AG08396 (cell line): ENCODE data around the gene CDX1.

Experiments used
- DNase-seq: peaks from one replicate; pipeline ENCODE4 v3.0.0; 2012; ENCODE audit warnings: low spot score, mixed read lengths

CDX1 gene

DNA sequence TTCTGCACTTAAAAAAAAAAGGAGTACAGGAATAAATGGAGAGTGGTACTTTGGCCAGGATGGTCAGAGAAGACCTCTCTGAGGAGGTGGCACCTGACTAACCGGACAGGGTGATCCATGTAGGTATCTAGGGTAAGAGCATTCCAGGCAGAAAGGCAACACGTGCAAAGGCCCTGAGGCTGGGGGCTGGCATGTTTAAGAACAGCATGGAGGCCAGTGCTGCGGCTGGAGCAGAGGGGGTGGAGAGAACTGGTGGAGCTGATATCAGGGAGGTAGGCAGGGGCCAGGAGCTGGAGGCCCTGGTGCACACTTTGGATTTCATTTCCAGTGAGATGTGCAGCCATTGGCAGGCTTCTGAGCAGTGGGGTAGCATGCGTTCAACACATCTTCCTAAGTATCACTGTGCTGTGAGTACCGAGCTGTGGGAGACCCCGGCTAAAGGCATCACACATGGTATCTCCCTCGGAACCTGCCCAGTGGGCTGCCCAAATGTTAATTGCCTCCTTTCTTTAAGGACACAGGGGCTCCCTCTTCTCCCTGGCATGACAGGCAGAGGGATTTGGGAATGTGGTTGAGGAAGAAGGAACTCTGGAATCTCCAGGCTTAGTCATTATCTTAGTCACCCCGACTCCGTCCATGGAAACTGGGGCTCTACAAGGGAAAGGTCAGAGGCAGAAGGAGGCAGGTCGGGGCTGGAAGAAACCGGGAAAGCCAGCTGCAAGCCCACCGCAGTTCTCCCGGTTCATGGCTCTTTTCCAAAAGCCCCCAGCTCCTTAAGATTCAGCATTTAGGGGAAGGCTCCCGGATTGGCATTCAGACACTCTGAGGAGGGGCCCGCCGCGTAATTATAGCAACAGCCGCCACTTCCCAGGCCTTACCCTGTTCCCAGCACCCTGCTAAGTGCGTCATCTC, 41.9 kb downstream of the CDX1 start:
- peak; percentile 52 for DNase-seq

- DNase-seq = no peak
These were observed 42.6 kb downstream of the CDX1 start for GRCh38 chr5:150209099-150209635.

- no peak for DNase-seq
These were observed 44.1 kb downstream of the CDX1 start for GRCh38 chr5:150210644-150211043.

DNA sequence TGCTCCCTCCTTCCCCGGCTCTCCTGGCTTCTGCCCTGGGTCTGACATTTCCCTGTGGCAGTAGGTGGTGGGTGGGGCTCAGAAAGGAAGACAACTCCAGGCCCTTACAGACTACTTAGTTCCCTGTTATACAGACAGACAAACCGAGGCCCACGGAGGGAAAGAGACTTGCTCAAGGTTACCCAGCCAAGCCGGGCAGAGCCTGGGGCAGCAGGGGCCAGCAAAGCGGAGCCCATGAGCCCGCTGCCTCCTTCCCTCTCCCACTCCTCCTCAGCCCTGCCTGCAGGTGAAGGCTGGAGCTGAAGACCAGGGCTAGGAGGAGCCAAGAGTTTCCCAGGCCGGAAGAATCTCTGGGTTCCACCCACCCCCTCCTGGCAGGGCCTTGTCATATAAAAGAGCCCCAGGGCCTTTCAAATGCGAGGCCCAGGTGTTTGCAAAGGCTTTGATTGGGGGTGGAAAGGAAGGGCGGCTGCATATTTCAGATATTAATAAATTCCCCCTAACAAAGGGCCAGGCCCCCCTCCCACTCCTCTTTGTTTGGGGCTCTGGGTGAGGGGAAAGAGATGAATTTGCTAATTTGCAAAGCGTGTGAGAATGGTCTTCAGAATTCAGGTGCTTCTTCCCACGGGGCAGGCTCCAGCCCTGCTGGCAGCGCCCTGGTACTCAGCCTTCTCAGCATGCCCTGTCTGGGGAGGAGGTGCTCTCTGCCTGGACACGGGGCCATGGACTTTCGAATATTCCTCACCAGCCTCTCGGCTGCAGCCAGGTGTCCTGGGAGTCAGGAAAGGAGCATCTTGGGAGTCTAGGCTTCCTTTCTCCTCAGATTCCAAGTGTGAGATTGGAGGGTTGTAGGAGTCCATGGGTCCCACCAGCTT, 44.8 kb downstream of the CDX1 start:
- DNase-seq = no peak

GRCh38 chr5:150213530-150213929, 47.0 kb downstream of the CDX1 start:
- DNase-seq = no peak

GRCh38 chr5:150214289-150214688, 47.7 kb downstream of the CDX1 start:
- peak; percentile 52 for DNase-seq

- no peak for DNase-seq
These were observed 49.7 kb downstream of the CDX1 start for GRCh38 chr5:150215979-150216944.

GRCh38 chr5:150217038-150217437, 50.5 kb downstream of the CDX1 start:
- no peak for DNase-seq

GRCh38 chr5:150217873-150218692, 51.5 kb downstream of the CDX1 start:
- peak; percentile 90 for DNase-seq

DNA sequence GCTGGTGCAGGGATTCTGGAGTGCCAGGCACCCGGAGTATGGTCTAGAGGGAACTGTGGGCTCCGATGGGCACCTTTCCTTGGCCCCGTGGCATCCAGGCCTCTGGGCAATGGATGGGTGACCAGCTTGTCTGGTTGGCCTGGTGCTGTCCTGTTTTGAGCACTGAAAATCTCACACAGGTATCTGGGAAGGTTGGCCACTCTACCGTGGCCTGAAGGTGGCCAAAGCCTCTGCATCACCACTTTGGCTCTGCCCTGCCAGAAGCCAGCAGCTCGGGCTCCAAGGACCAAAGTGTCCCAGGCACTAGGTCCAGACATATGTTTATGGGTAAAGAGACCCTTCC, 52.1 kb downstream of the CDX1 start:
- no peak for DNase-seq

- peak; percentile 61 for DNase-seq
These were observed 52.6 kb downstream of the CDX1 start for GRCh38 chr5:150219142-150219541.

GRCh38 chr5:150219861-150220260, 53.3 kb downstream of the CDX1 start:
- DNase-seq = no peak

- no peak for DNase-seq
These were observed 54.9 kb downstream of the CDX1 start for GRCh38 chr5:150221471-150221870.

- DNase-seq = no peak
These were observed 56.3 kb downstream of the CDX1 start for GRCh38 chr5:150222906-150223305.

DNA sequence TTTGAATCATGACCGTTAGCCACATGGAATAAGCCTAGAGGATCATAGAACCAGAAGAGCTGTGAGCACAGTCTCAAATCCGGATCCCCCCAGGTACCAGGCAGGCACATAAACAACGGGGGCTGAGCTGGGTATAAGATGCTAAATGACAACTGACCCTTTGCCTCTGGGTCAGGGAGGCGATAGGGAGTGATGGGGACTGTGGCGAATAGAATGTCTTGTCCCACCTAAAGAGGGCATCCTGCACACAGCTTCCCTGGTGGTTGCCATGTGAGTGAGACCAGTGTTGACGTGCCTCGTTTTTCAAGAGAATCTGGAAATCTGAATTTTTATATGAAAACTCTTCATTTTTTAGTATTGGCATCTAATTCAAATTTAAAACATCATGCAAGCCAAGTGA, 56.9 kb downstream of the CDX1 start:
- DNase-seq = no peak

DNA sequence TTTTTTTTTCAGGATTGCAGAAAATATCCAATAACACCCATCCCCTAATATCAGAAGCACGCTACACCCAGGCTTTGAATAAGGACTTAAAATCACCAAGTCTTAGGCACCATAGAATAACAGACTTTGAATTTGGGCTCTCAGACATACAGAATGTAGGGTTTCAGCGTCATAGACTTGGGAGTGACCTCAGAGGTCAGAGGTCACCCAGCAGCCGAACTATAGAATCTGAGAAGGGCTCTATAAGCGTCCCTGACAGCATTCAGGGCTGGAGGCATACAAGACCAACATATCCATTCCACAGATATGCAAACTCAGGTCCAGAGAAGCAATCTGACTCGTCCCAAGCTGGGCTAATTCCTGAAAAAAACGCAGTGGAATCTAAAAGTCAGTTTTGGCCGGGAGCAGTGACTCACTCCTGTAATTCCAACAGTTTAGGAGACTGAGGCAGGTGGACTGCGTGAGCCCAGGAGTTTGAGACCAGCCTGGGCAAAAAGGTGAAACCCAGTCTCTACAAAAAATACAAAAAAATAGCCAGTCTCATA, 58.0 kb downstream of the CDX1 start:
- DNase-seq = peak; percentile 42

- DNase-seq = no peak
These were observed 60.5 kb downstream of the CDX1 start for GRCh38 chr5:150227036-150227435.

GRCh38 chr5:150227606-150228273, 61.2 kb downstream of the CDX1 start:
- DNase-seq = no peak

GRCh38 chr5:150229571-150229970, 63.0 kb downstream of the CDX1 start:
- DNase-seq = no peak

DNA sequence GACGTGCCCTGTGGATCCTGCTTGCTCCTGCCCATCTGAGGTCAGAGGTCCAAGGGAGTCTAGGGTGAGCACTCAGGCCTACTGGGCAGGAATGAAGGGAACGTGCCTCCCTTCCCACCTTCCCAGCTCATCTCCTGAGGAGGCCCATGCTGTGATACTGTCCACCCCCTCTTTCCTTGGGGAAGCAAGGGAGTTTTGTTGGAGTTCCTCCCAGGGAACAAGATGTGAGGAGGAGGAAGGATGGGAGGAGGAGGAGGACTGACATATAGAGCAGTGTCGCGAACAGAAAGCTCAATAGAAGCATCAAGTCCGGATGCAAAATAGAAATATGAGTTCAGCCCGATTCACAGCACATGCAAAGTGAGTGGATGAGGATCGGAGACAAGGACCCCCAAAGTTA, 64.3 kb downstream of the CDX1 start:
- DNase-seq = no peak
